Activated CD8-positive, alpha-beta T cell treated with anti-CD3 and anti-CD28 coated beads for 36 hours (primary cell): ENCODE results near the gene ATRNL1. TPM values are rescaled to one million over a fixed set of nuclear protein-coding genes. Genes with fewer than 3 reads are reported as not detected.

ENCODE experiments used
- ATAC-seq: fragments of 200-7000 bp; cut with Tn5 transposase; one replicate; pipeline ENCODE4 v1.10.0; 2021; ENCODE audit warnings: mild to moderate bottlenecking, moderate library complexity
- CTCF ChIA-PET: fragments of 350-600 bp; sonication (Branson Sonifier 250); formaldehyde crosslinking; loops from one replicate; lab custom pipeline; 2021; ENCODE audit warnings: antibody characterized with exemption; lab: Charles Lee
- POLR2A ChIA-PET: fragments of 350-600 bp; sonication (Branson Sonifier 250); formaldehyde crosslinking; loops from one replicate; lab custom pipeline; 2021; ENCODE audit warnings: antibody characterized with exemption; lab: Charles Lee
- DNase-seq: peaks from one replicate; pipeline ENCODE4 v3.0.0-alpha.2; 2020
- H3K27ac Mint-ChIP-seq: one replicate; pipeline ENCODE4 v1.8.0; 2021; ENCODE audit warnings: mild to moderate bottlenecking, mixed read lengths
- H3K27me3 Mint-ChIP-seq: one replicate; pipeline ENCODE4 v1.8.0; 2021; ENCODE audit warnings: mixed read lengths
- H3K36me3 Mint-ChIP-seq: one replicate; pipeline ENCODE4 v1.8.0; 2021; ENCODE audit warnings: low read depth, mixed read lengths
- H3K4me1 Mint-ChIP-seq: one replicate; pipeline ENCODE4 v1.8.0; 2021; ENCODE audit warnings: low read depth, mixed read lengths
- H3K4me3 Mint-ChIP-seq: one replicate; pipeline ENCODE4 v1.8.0; 2021; ENCODE audit warnings: mild to moderate bottlenecking, moderate library complexity, mixed read lengths
- H3K9me3 Mint-ChIP-seq: one replicate; pipeline ENCODE4 v1.8.0; 2021; ENCODE audit warnings: mixed read lengths
- intact Hi-C: fragments of 100-400 bp; cut with micrococcal nuclease; formaldehyde crosslinking; loops from one replicate; pipeline ENCODE4 v1.10.0; 2022
- total RNA-seq, 2 experiments: library from RNA; stranded (reverse); gene quantifications; one replicate each; pipeline ENCODE4 v1.2.3, GENCODE V29; 2021
- TF ChIP-seq, protein P1 (sequence below): fragments of 200-600 bp; IDR thresholded peaks from one replicate; pipeline ENCODE4 v1.8.0; 2022; ENCODE audit warnings: antibody characterized with exemption, mild to moderate bottlenecking

Gene ATRNL1
- total RNA-seq, 2 experiments from 2014 or later = not detected

DNA sequence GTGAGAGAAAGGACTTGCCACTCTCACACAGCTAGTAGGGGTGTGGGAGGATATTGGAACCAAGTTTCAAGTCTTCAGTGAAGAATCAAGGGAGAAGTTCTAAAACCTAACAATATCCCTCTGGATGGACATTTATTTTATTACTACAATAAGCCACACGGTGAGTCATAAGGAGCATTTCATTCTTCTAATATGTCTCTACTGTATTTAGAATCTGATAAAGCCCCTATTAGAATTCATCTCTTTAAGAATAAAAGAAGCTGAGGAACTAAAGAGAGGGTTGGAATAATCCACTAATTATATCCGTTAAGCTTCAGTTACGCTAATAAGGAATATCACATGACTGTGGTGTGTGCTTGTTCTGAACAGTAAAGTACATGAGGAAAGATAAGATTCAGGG, 40.9 kb upstream of the ATRNL1 start:
- DNase-seq (no peak), ATAC-seq (no peak)
- Mint-ChIP-seq H3K27ac (no peak overlapping the region), H3K36me3 (no peaks in the 10 kb centered on the region), H3K9me3 (no peaks in the 10 kb centered on the region), H3K4me1 (no peaks in the 10 kb centered on the region), H3K4me3 (no peak overlapping the region), H3K27me3 (no peaks in the 10 kb centered on the region)
- POLR2A ChIA-PET = no interaction called here
- TF ChIP-seq, protein P1, sequence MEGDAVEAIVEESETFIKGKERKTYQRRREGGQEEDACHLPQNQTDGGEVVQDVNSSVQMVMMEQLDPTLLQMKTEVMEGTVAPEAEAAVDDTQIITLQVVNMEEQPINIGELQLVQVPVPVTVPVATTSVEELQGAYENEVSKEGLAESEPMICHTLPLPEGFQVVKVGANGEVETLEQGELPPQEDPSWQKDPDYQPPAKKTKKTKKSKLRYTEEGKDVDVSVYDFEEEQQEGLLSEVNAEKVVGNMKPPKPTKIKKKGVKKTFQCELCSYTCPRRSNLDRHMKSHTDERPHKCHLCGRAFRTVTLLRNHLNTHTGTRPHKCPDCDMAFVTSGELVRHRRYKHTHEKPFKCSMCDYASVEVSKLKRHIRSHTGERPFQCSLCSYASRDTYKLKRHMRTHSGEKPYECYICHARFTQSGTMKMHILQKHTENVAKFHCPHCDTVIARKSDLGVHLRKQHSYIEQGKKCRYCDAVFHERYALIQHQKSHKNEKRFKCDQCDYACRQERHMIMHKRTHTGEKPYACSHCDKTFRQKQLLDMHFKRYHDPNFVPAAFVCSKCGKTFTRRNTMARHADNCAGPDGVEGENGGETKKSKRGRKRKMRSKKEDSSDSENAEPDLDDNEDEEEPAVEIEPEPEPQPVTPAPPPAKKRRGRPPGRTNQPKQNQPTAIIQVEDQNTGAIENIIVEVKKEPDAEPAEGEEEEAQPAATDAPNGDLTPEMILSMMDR = no peak
- intact Hi-C loops = no loop called here
- CTCF ChIA-PET = no interaction called here

DNA sequence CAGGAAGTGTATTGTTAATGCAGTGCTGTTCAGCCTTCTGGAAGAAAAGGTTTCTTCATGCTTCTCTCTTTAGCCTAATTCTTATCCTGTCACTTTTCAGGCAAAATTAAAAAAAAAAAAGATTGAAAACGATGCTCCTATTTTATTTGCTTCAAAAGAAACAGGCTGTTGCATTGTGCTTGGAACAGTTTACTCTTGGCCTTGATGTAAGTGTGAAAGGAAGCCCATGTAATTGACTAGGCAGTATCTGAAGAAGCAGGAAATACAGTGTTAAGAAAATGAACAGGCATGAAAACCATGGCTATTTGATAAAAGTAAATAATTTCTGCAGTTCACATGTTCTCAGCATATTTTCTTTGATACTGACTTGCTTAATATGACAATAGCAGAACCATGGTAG, 40.4 kb upstream of the ATRNL1 start:
- Mint-ChIP-seq H3K9me3 (no peaks in the 10 kb centered on the region), H3K27ac (no peak overlapping the region), H3K4me3 (no peak overlapping the region), H3K27me3 (peaks cover 1% of the 10 kb centered on the region), H3K4me1 (no peaks in the 10 kb centered on the region), H3K36me3 (no peaks in the 10 kb centered on the region)
- ATAC-seq = no peak
- ChIA-PET CTCF (no interaction called here), POLR2A (no interaction called here)
- DNase-seq = no peak
- intact Hi-C loops = no loop called here
- TF ChIP-seq, protein P1 = no peak

DNA sequence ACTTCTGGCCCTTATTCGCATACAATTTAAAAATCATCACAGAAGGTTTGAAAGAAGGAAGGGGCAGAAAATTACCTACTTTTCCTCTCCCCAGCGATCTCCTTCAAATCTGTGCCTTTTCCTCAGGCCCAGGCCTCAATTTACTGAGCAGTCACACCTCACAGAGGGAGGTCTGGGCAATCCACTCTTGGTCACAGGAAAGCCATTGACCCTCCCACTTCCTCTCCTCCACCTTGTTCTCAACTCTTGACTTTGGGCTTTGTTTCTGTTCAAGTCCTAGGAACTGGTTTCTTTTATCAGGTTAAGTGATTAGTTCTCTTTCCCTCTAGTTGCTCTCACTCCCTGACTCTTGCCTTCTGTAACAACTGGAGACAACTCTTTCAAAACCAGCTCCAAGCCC, 37.0 kb upstream of the ATRNL1 start:
- CTCF ChIA-PET = no interaction called here
- POLR2A ChIA-PET = no interaction called here
- intact Hi-C loops = no loop called here
- Mint-ChIP-seq H3K4me1 (no peaks in the 10 kb centered on the region), H3K27ac (no peak overlapping the region), H3K36me3 (no peaks in the 10 kb centered on the region), H3K27me3 (peaks cover 4% of the 10 kb centered on the region), H3K4me3 (no peak overlapping the region), H3K9me3 (no peaks in the 10 kb centered on the region)
- DNase-seq (no peak), ATAC-seq (no peak)
- TF ChIP-seq, protein P1 = no peak

DNA sequence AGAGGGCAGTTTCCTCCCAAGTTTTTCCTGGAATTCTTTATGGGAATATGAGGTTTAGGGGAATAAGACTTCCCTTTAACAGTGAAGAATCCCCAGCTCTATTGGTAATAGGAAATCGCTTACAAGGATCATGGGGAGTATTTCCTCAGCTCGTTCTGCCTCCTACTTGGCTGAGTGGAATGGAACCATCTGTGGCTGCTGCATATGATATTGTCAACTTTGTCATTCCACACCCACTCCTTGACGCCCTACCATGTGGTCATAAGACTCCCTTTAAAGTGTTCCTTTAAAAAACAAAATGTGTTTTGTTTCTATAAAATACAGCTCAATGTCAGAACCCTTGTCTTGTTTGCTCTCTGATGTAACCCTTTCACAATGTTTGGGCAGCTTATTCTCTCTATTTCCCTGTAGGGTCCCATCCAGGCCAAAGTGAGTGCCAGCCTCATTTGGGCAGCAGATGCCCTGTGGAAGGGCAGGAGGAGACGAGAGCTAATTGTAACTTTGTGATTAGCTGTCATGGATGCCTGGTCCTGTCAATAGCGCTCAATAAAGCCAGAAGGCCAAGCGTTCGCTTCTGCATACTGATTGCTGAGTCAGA, 33.8 kb upstream of the ATRNL1 start:
- Mint-ChIP-seq H3K36me3 (no peaks in the 10 kb centered on the region), H3K4me1 (no peaks in the 10 kb centered on the region), H3K27ac (no peak overlapping the region), H3K9me3 (no peaks in the 10 kb centered on the region), H3K27me3 (peaks cover 6% of the 10 kb centered on the region), H3K4me3 (no peak overlapping the region)
- intact Hi-C loops = no loop called here
- TF ChIP-seq, protein P1 = no peak
- DNase-seq (no peak), ATAC-seq (no peak)
- CTCF ChIA-PET = interaction anchor here (0.8 kb wide), 1 partner anchor 180 kb away, joined by 3 read pairs; no protein-coding TSS in a partner anchor
- POLR2A ChIA-PET = no interaction called here

DNA sequence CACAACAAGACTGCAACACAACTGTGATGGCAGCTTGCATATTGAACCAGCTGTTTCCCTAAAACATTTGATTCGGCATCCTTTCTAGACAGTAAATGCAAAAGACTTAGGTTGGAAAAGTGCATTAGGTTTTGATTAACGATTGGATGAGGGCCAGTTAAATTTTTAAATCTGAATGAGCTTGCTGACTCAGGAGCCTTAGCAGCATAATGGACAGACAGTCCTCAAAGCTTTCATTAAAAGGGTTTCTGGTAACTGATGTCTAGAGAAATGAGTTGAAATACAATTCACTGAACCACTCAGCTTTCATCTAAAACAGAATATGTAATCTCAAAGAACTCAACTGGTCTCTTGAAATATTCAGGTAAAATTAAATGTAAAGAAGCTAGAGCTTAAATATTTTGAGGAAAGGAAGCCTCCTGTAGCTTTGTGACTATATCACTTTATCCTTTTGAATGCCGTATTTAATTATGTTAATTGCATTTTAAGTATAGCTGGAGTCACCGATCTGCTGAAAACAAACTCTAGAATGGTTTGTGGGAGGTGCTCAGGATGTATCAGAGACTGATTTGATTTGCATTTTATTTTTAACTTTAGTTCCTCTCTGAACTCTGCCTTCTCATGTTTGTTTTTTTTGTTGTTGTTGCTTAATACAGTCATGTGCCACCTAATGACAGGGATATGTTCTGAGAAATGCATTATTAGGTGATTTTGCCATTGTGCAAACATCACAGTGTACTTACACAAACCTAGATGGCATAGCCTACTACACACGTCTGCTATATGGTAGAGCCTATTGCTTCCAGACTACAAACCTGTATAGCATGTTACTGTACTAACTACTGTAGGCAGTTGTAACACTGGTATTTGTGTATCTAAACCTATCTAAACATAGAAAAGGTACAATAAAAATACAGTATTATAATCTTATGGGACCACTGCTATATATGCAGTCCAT, 29.2 kb upstream of the ATRNL1 start:
- POLR2A ChIA-PET = no interaction called here
- Mint-ChIP-seq H3K9me3 (no peaks in the 10 kb centered on the region), H3K27ac (no peak overlapping the region), H3K4me3 (no peak overlapping the region), H3K36me3 (no peaks in the 10 kb centered on the region), H3K4me1 (no peaks in the 10 kb centered on the region), H3K27me3 (peaks cover 17% of the 10 kb centered on the region)
- CTCF ChIA-PET = interaction anchor here (1.4 kb wide), 1 partner anchor 121 kb away, joined by 3 read pairs; no protein-coding TSS in a partner anchor
- intact Hi-C loops = no loop called here
- DNase-seq = no peak
- no peak for ATAC-seq
- TF ChIP-seq, protein P1 = no peak
